RWPE2 (cell line): ENCODE measurements around the gene KISS1.

ENCODE experiments used
- ATAC-seq: fragments of 200-7000 bp; cut with Tn5 transposase; 3 replicates; pipeline ENCODE4 v1.9.1; 2021; ENCODE audit warnings: low read depth
- DNase-seq: peaks from one replicate; pipeline ENCODE4 v3.0.0-alpha.2; 2020; ENCODE audit warnings: low spot score
- H3K27ac ChIP-seq: fragments of 450-650 bp; 2 replicates; pipeline ENCODE4 v1.5.1; 2017; ENCODE audit warnings: mild to moderate bottlenecking; ENCODE audit not compliant: poor library complexity, severe bottlenecking
- H3K27me3 ChIP-seq: fragments of 250-450 bp; sonication (Bioruptor Pico); 2 replicates; pipeline ENCODE4 v1.5.1; 2021; ENCODE audit warnings: mild to moderate bottlenecking, moderate library complexity; ENCODE audit not compliant: insufficient read depth, poor library complexity, severe bottlenecking
- H3K36me3 ChIP-seq: fragments of 250-450 bp; sonication (Bioruptor Pico); 2 replicates; pipeline ENCODE4 v1.5.1; 2020; ENCODE audit warnings: low read depth, mild to moderate bottlenecking, moderate library complexity
- H3K4me1 ChIP-seq: fragments of 250-450 bp; sonication (Bioruptor Pico); 2 replicates; pipeline ENCODE4 v1.5.1; 2021; ENCODE audit warnings: mild to moderate bottlenecking, moderate library complexity; ENCODE audit not compliant: insufficient read depth, poor library complexity, severe bottlenecking
- H3K4me3 ChIP-seq: fragments of 250-450 bp; sonication (Bioruptor Pico); 2 replicates; pipeline ENCODE4 v1.5.1; 2021; ENCODE audit warnings: mild to moderate bottlenecking, moderate library complexity; ENCODE audit not compliant: severe bottlenecking
- H3K9me3 ChIP-seq: fragments of 250-450 bp; sonication (Bioruptor Pico); 2 replicates; pipeline ENCODE4 v1.5.1; 2021; ENCODE audit warnings: mild to moderate bottlenecking, moderate library complexity; ENCODE audit not compliant: severe bottlenecking
- TF ChIP-seq, protein P1 (sequence below): fragments of 450-650 bp; IDR thresholded peaks from one replicate; pipeline ENCODE4 v1.5.1; 2017; ENCODE audit warnings: mild to moderate bottlenecking, moderate library complexity; ENCODE audit not compliant: poor library complexity, severe bottlenecking

Gene KISS1

DNA sequence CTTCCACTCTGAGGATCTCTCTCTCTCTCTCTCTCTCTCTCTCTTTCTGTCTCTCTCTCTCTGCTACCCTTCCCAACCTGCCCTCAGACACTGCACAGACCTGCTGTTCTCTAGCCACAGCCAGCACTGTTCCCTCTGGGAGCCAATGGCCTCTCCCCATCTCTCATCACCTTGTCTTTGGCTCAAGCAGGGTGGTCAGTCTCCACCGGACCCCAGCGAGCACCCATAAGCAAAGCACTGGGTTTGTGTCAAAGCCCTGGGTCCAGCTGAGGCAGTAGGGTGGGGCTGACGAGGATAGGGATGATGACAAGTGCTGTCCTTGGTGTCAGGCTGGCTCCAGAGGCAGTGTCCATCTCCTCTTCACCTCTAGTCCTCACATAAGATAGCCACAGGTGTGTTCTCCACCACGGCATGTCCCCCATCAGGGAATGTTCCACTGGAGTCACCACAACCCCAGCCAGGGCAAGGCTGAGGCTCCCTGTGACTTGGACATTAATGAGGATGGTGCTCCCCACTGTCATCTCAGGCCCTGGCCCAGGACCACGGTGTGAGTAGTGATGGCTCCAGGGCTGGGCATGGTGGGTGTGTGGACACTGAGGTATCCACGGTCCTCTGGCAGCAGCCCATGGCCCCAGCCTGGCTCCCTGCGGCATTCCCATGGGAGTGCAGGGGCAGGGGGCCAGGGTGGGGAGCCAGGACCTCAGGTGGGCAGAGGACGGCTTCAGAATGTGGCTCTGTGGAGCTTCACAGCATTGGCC lies 25.9 kb upstream of the KISS1 start:
- Histone ChIP-seq H3K4me1 (peaks cover 17% of the 10 kb centered on the region), H3K36me3 (no peaks in the 10 kb centered on the region), H3K4me3 (no peak overlapping the region), H3K9me3 (no peaks in the 10 kb centered on the region), H3K27ac (no peak overlapping the region), H3K27me3 (no peaks in the 10 kb centered on the region)
- no peak for DNase-seq
- no peak for ATAC-seq
- TF ChIP-seq, protein P1, sequence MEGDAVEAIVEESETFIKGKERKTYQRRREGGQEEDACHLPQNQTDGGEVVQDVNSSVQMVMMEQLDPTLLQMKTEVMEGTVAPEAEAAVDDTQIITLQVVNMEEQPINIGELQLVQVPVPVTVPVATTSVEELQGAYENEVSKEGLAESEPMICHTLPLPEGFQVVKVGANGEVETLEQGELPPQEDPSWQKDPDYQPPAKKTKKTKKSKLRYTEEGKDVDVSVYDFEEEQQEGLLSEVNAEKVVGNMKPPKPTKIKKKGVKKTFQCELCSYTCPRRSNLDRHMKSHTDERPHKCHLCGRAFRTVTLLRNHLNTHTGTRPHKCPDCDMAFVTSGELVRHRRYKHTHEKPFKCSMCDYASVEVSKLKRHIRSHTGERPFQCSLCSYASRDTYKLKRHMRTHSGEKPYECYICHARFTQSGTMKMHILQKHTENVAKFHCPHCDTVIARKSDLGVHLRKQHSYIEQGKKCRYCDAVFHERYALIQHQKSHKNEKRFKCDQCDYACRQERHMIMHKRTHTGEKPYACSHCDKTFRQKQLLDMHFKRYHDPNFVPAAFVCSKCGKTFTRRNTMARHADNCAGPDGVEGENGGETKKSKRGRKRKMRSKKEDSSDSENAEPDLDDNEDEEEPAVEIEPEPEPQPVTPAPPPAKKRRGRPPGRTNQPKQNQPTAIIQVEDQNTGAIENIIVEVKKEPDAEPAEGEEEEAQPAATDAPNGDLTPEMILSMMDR = no peak

DNA sequence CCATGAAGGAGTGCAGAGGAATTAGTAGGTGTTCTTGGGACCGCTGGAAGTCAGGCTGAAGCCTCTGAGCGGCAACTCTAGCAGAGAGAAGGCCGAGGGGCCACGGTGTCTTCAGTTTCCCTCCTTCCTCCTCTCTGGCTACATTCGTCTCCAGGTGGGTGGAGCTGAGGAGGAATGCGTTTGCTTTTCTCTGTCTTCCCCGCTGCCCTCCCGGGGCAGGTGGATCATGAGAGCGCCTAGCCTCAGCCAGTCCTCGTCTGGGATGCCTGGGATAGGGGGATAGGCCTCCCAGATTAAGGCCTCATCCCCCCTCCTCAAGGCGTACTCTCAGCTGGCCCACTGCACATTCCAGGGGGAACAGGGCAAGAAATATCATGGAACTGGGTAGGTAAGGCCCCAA lies 25.0 kb upstream of the KISS1 start:
- H3K27ac ChIP-seq = no peak overlapping the region
- ATAC-seq = no peak
- no peaks in the 10 kb centered on the region for H3K9me3 ChIP-seq
- no peak overlapping the region for H3K4me3 ChIP-seq
- H3K36me3 ChIP-seq = no peaks in the 10 kb centered on the region
- peaks cover 12% of the 10 kb centered on the region for H3K4me1 ChIP-seq
- no peak for DNase-seq
- no peaks in the 10 kb centered on the region for H3K27me3 ChIP-seq
- TF ChIP-seq, protein P1 = no peak

DNA sequence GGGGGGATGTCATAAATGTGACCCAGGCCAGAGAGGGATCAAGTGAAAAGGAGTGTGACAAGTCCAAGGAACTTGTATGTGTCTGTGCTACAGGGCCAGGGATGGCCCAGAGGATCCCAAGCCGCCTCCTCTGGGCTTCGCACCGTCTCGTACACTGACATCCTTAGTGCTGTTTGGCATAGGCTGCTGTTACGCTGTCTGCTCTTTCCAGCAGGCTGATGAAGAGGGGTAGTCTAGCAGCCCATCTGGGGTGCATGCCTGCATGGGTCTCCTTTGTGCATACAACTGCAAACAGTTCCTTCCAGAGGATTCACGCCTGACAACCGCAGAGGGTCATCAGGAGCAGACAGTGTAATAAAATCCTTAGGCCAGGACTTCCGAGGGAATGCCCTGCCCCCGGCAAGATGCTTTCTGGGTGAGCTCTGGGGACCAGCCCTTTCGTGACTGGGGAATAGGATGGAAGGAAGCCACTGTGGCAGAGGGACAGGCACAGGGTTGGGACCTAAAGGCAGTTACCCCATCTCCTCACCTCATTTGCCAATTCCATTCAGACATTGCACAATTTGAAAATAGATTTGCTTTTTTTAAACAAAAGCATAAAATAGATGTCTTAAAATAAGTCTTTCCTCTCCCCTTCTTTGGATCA lies 23.8 kb upstream of the KISS1 start:
- TF ChIP-seq, protein P1 = no peak
- peaks cover 2% of the 10 kb centered on the region for H3K4me1 ChIP-seq
- no peaks in the 10 kb centered on the region for H3K36me3 ChIP-seq
- H3K9me3 ChIP-seq = no peaks in the 10 kb centered on the region
- H3K27me3 ChIP-seq = no peaks in the 10 kb centered on the region
- DNase-seq (no peak), ATAC-seq (no peak)
- no peak overlapping the region for H3K4me3 ChIP-seq
- H3K27ac ChIP-seq = no peak overlapping the region

DNA sequence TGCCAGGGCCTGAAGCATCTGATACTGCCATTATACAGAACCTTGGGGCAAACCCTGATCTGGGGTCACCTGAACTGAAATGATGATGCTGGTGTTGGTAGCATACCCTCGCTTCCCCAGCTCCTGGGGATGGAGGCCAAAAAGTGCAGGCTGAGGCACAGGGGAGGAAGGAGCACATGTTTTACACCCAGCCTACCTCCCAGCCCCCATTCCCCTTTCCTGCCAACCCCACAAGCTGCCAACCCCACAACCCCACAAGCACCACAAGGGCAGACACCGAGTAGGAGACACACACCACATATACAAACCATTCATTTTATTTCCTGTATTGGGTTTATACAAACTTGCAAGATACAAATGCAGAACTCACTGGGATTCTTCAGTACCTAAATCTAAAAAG lies 22.3 kb upstream of the KISS1 start:
- Histone ChIP-seq H3K4me3 (no peak overlapping the region), H3K4me1 (no peaks in the 10 kb centered on the region), H3K36me3 (no peaks in the 10 kb centered on the region), H3K27ac (no peak overlapping the region), H3K9me3 (no peaks in the 10 kb centered on the region), H3K27me3 (no peaks in the 10 kb centered on the region)
- DNase-seq = no peak
- no peak for ATAC-seq
- TF ChIP-seq, protein P1 = no peak

DNA sequence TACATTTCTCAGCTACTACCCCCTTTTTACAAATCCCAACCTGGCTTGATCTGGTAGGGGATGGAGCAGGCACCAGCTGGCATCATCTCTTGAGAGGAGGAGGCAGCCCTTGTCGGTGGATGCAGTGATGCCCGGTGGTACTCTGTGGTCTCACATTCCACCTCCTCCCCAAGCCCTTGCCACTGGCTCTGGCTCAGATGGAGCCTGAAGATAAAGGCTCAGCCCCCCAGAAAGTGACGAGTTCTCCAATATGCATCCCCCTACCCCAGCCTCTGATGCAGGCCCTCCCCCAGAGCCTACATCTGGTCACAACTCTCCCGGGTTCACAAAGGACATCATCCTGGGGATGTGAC lies 21.3 kb upstream of the KISS1 start:
- Histone ChIP-seq H3K4me3 (no peak overlapping the region), H3K4me1 (no peaks in the 10 kb centered on the region), H3K27me3 (no peaks in the 10 kb centered on the region), H3K27ac (no peak overlapping the region), H3K9me3 (no peaks in the 10 kb centered on the region), H3K36me3 (no peaks in the 10 kb centered on the region)
- TF ChIP-seq, protein P1 = no peak
- no peak for ATAC-seq
- no peak for DNase-seq
